ENCODE results near the gene PIKFYVE.
"Not testable (repeated sequence)": the region's sequence is repeated elsewhere in the genome, so short reads cannot be mapped to it uniquely, and the experiment has no call there.

PIKFYVE gene

GRCh38 chr2:208265801-208266552, at the start of gene PIKFYVE:
Gene PIKFYVE (plus strand): TSS chr2:208266255. CDS start chr2:208271520, 5,265 bp downstream.
- TF ChIP-seq, protein P1, sequence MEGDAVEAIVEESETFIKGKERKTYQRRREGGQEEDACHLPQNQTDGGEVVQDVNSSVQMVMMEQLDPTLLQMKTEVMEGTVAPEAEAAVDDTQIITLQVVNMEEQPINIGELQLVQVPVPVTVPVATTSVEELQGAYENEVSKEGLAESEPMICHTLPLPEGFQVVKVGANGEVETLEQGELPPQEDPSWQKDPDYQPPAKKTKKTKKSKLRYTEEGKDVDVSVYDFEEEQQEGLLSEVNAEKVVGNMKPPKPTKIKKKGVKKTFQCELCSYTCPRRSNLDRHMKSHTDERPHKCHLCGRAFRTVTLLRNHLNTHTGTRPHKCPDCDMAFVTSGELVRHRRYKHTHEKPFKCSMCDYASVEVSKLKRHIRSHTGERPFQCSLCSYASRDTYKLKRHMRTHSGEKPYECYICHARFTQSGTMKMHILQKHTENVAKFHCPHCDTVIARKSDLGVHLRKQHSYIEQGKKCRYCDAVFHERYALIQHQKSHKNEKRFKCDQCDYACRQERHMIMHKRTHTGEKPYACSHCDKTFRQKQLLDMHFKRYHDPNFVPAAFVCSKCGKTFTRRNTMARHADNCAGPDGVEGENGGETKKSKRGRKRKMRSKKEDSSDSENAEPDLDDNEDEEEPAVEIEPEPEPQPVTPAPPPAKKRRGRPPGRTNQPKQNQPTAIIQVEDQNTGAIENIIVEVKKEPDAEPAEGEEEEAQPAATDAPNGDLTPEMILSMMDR (IDR thresholded peaks at IDR 0.05; ENCODE audit: insufficient read depth, low read length, missing control alignments): no peak
- peak within 1 kb of the TSS; percentile 89 for H3K4me3 ChIP-seq (ENCODE audit: low read depth, low read length)
- CTCF ChIA-PET: interaction anchor here (0.8 to 9.0 kb wide), 2 partner anchors 12 to 90 kb away, joined by 3 to 96 read pairs; partner anchors contain the start of gene IDH1
- DNase-seq (ENCODE audit: low read depth, low spot score): peak; percentile 86
- POLR2A ChIA-PET: interaction anchor here (1.1 to 2.5 kb wide), 2 partner anchors 11 to 641 kb away, joined by 4 to 14 read pairs; partner anchors contain the start of genes IDH1 and METTL21A

DNA sequence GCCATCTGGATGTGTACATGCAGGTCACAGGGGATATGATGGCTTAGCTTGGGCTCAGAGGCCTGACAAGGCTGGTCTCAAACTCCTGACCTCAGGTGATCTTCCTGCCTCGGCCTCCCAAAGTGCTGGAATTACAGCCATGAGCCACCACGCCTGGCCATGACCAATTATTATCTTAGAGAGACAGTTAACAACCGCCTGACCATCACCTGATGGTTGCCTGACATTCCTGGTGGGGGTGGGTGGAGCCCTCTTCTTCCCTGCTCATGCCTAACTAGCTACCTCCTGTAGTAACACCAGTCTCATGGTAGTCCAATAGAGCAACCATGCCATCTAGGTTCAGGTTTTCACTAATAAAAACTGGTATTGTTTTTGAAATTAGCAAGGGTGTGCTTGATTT, 44.2 kb upstream of the PIKFYVE start:
- H3K4me3 ChIP-seq (ENCODE audit: low read depth, low read length); POLR2A ChIA-PET; DNase-seq (ENCODE audit: low read depth, low spot score): not testable (repeated sequence)
- CTCF ChIA-PET: interaction anchor here (1.1 kb wide), 1 partner anchor 46 kb away, joined by 3 read pairs; no protein-coding TSS in a partner anchor

- ChIA-PET POLR2A (no interaction called here), CTCF (interaction anchor here (1.1 kb wide), 1 partner anchor 46 kb away, joined by 3 read pairs; no protein-coding TSS in a partner anchor)
- no peak overlapping the region for H3K4me3 ChIP-seq (ENCODE audit: low read depth, low read length)
- TF ChIP-seq, protein P1 (IDR thresholded peaks at IDR 0.05; ENCODE audit: insufficient read depth, low read length, missing control alignments): no peak
- DNase-seq (ENCODE audit: low read depth, low spot score): no peak
Measured at GRCh38 chr2:208222351-208222750, 43.7 kb upstream of the PIKFYVE start.

- no peak for DNase-seq (ENCODE audit: low read depth, low spot score)
- POLR2A ChIA-PET: no interaction called here
- H3K4me3 ChIP-seq (ENCODE audit: low read depth, low read length): no peak overlapping the region
- CTCF ChIA-PET: no interaction called here
- TF ChIP-seq, protein P1 (IDR thresholded peaks at IDR 0.05; ENCODE audit: insufficient read depth, low read length, missing control alignments): no peak
Measured at GRCh38 chr2:208224802-208225201, 41.3 kb upstream of the PIKFYVE start.

DNA sequence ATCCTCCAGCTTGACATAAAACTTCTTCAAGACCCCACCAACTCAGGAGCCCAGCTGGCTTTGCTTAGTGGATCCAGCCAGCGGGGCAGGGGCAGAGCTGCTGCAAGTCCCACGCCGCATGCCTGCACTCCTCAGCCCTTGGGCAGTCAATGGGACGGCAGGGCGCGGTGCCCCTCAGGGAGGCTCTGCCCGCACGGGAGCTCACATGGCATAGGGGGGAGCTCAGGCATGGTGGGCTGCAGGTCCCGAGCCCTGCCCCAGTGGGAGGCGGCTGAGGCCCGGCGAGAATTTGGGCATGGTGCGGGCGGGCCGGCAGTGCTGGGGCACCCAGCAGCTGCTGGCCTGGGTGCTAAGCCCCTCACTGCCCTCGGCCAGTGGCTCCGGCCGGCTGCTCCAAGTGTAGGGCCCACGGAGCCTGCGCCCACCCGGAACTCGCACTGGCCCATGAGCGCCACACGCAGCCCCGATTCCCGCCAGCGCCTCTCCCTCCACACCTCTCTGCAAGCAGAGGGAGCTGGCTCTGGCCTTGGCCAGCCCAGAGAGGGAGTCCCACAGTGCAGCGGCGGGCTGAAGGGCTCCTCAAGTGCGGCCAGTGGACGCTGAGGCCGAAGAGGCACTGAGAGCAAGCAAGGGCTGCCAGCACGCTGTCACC, 38.3 kb upstream of the PIKFYVE start:
- ChIA-PET CTCF (interaction anchor here (1.1 kb wide), 1 partner anchor 53 kb away, joined by 3 read pairs; no protein-coding TSS in a partner anchor), POLR2A (no interaction called here)
- no peak for DNase-seq (ENCODE audit: low read depth, low spot score)
- no peak overlapping the region for H3K4me3 ChIP-seq (ENCODE audit: low read depth, low read length)
- TF ChIP-seq, protein P1 (IDR thresholded peaks at IDR 0.05; ENCODE audit: insufficient read depth, low read length, missing control alignments): no peak

- TF ChIP-seq, protein P1 (IDR thresholded peaks at IDR 0.05; ENCODE audit: insufficient read depth, low read length, missing control alignments): no peak
- no peak for DNase-seq (ENCODE audit: low read depth, low spot score)
- H3K4me3 ChIP-seq (ENCODE audit: low read depth, low read length): no peak overlapping the region
- ChIA-PET CTCF (interaction anchor here (1.1 to 1.2 kb wide), 2 partner anchors 26 to 54 kb away, joined by 3 read pairs; partner anchors contain the start of gene IDH1), POLR2A (no interaction called here)
Measured at GRCh38 chr2:208228476-208228875, 37.6 kb upstream of the PIKFYVE start.

Measured in AG04449 (cell line).